GM20000 (cell line): ENCODE results near the gene RHBDD1.

Experiments used
- DNase-seq: peaks from one replicate; pipeline ENCODE4 v3.0.0; 2012; ENCODE audit warnings: low spot score
- TF ChIP-seq, protein P1 (sequence below): IDR thresholded peaks from 2 replicates; pipeline ENCODE4 v1.5.1; 2012; ENCODE audit warnings: mild to moderate bottlenecking, control low read depth; ENCODE audit errors: extremely low read depth, missing control alignments

The RHBDD1 gene

DNA sequence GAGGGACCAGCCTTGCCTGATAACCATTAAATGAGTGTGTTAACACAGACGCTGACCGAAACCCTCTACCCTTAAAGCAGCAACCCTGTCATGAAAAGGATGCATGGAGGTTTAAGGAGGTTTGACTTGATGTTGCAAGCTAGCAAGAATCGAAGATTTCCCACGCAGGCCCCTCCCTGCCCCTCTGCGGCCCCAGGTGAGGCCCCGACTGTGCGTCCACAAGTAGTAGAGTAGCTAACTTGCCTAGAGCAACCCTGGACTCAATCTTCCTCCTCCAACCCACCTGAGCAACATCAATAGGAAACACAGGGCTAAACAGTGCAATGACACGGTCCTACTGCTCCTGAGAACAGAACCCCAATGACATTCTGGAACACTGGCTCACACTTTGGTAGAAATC is 178.0 kb downstream of the RHBDD1 start:
- no peak for DNase-seq
- TF ChIP-seq, protein P1, sequence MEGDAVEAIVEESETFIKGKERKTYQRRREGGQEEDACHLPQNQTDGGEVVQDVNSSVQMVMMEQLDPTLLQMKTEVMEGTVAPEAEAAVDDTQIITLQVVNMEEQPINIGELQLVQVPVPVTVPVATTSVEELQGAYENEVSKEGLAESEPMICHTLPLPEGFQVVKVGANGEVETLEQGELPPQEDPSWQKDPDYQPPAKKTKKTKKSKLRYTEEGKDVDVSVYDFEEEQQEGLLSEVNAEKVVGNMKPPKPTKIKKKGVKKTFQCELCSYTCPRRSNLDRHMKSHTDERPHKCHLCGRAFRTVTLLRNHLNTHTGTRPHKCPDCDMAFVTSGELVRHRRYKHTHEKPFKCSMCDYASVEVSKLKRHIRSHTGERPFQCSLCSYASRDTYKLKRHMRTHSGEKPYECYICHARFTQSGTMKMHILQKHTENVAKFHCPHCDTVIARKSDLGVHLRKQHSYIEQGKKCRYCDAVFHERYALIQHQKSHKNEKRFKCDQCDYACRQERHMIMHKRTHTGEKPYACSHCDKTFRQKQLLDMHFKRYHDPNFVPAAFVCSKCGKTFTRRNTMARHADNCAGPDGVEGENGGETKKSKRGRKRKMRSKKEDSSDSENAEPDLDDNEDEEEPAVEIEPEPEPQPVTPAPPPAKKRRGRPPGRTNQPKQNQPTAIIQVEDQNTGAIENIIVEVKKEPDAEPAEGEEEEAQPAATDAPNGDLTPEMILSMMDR: no peak

DNA sequence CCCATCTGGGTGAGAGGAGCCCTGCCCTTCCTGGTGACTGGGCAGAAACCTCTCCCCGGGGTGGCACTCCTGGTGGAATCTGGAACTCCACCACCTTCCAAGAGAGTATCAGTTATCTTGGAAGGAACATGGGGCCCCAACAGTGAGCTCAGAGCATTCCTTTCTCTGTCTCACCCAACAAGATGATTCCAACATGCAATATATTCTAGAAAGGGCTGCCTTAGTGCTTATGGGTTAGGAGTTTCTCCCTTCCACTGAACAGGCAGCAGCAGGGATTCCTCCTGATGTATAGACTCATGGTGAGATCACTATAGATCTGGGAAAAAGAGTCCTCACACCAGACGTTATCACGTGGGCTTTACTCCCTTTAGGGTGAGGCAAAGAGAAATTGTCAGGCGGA is 181.0 kb downstream of the RHBDD1 start:
- TF ChIP-seq, protein P1: no peak
- DNase-seq: no peak

DNA sequence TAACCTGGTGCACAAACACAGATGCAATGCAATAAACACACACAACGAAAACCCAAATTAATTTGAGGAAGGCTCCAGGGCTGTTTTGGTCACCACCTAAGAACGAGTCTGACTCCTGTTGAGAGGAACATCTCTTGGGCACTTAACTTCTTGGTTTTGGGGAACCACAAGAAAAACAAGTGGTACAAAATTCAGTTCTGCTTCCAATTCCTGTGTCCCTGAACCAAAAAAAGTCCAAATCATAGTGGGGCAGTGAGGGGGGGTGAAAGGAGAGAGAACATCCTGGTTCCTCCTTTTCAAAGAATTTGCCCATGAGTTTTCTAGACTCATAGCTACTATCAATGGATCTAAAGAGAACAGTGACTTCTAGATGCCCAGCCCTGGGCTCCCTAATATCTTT is 184.6 kb downstream of the RHBDD1 start:
- DNase-seq: no peak
- TF ChIP-seq, protein P1: no peak

DNA sequence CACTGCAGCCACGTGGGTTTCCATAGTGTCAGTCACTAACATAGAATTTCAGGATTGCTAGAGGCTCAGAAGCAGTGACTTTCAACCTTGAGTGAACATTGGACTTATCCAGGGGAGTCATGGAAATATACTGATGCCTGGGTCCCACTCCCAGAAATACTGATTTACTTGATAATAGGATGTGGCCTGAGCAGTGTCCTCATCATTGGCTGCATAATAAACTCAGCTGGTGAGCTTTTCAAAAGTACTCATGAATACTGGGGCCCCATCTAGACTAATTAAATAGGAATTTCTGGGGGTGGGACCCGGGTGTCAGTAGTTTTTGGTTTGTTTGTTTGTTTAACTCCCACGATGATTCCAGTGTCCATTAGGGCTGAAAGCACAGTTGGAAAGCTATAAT is 186.8 kb downstream of the RHBDD1 start:
- no peak for DNase-seq
- TF ChIP-seq, protein P1: no peak

DNA sequence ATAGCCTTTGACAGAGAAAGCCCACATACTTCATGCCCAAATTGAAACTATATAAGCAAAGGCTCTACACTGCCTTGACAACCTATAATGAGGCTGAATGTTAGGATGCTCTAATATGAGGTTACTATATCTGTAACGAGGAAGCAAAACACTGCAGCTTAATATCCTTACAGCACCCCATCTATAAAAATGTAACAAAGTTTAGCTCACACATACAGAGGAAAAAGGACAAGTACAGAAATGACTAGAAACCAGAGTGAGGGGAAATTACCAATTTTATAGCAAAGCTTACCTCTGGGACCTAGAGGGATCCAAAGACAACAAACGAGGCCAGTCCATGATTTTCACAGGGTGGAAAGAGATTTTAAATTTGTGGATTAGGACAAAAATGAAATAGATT is 189.7 kb downstream of the RHBDD1 start:
- DNase-seq: no peak
- TF ChIP-seq, protein P1: no peak

DNA sequence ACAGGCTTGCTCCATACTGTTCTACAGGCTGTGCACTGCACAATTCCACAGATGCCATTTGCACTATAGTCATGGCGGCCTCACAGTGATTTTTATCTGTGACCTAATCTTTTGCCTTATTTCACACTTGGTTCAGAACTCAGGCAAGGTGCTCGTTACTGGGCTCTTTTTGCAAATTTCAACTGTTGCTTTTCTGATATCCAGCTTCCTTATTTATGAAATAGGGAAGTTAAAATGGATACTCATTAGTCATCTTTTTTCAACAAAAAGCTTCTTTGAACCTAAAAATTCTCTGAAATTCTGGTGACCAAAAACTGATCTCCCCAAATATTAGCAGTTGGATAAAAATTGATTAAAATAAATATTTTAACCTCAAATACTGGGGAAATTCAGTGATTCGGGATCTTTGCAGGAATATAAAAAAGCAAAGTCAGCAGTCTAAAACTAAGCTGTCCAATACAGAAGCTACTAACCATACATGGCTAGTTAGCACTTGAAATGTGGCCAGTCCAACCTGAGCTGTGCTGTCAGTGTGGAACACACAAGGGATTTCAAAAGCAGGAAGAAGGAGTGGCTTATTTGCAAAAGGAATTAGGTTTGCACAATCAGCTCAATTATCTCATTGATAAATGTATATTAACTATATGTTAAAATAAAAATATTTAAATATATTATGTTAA is 193.7 kb downstream of the RHBDD1 start:
- TF ChIP-seq, protein P1: no peak
- DNase-seq: no peak

DNA sequence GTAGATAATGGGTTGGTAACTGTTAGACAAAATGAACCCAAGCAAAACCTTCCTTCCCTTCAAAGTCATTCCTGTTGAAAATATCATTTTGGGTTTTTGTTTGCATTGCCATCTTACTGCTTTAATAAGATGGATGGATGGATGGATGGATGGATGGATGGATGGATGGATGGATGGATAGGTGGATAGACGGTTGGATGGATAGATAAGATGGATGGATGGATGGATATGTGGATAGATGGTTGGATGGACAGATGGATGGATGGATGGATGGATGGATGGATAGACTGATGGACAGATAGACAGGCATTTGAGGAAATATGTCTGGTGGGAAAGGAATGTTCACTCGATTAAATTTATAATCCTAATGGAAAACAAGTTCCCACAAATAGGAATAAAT is 194.9 kb downstream of the RHBDD1 start:
- TF ChIP-seq, protein P1: no peak
- no peak for DNase-seq
